Measurements from ENCODE around the gene IL27RA. TPM values are rescaled to one million over a fixed set of nuclear protein-coding genes. Genes with fewer than 3 reads are reported as not detected.

The IL27RA gene
- total RNA-seq, 2 experiments from 2014 or later = 46.5 to 48.2 TPM

GRCh38 chr19:14056741-14057356 is 25.3 kb downstream of the IL27RA start:
- ChIA-PET POLR2A (interaction anchor here (0.6 to 0.7 kb wide), 3 partner anchors 69 to 338 kb away, joined by 3 read pairs; no protein-coding TSS in a partner anchor), CTCF (interaction anchor here (1.1 to 7.0 kb wide), 5 partner anchors 8 to 177 kb away, joined by 3 to 86 read pairs (median 24); partner anchors contain the start of gene MISP3)
- Mint-ChIP-seq H3K27ac (no peak overlapping the region), H3K27me3 (peaks cover 37% of the 10 kb centered on the region), H3K9me3 (no peaks in the 10 kb centered on the region), H3K36me3 (ENCODE audit: low read depth) (peaks cover 11% of the 10 kb centered on the region), H3K4me1 (ENCODE audit: low read depth) (peaks cover 16% of the 10 kb centered on the region), H3K4me3 (no peak overlapping the region)
- no peak for DNase-seq
- no peak for ATAC-seq
- intact Hi-C loops (cut with micrococcal nuclease) = no loop called here
- TF ChIP-seq CTCF (IDR thresholded peaks at IDR 0.05) = no peak

GRCh38 chr19:14058182-14059092 is 26.9 kb downstream of the IL27RA start:
- no peaks in the 10 kb centered on the region for H3K9me3 Mint-ChIP-seq
- H3K27me3 Mint-ChIP-seq = peaks cover 37% of the 10 kb centered on the region
- no peak overlapping the region for H3K27ac Mint-ChIP-seq
- no peak for TF ChIP-seq CTCF (IDR thresholded peaks at IDR 0.05)
- no peak overlapping the region for H3K4me3 Mint-ChIP-seq
- POLR2A ChIA-PET = interaction anchor here (1.2 kb wide), 1 partner anchor 13 kb away, joined by 3 read pairs; no protein-coding TSS in a partner anchor
- ATAC-seq = no peak
- CTCF ChIA-PET = interaction anchor here (0.5 to 7.0 kb wide), 42 partner anchors 10 to 449 kb away, joined by 3 to 86 read pairs (median 4); partner anchors contain the start of genes ASF1B, DCAF15, IL27RA and MISP3
- no peaks in the 10 kb centered on the region for H3K36me3 Mint-ChIP-seq (ENCODE audit: low read depth)
- intact Hi-C loops (cut with micrococcal nuclease) = no loop called here
- no peak for DNase-seq
- peaks cover 16% of the 10 kb centered on the region for H3K4me1 Mint-ChIP-seq (ENCODE audit: low read depth)

GRCh38 chr19:14059093-14059480 is 27.5 kb downstream of the IL27RA start:
- ChIA-PET CTCF (interaction anchor here (0.5 to 7.0 kb wide), 45 partner anchors 10 to 448 kb away, joined by 3 to 86 read pairs (median 4); partner anchors contain the start of genes ASF1B, IL27RA, MISP3 and NANOS3), POLR2A (interaction anchor here (1.2 to 1.9 kb wide), 2 partner anchors 12 to 28 kb away, joined by 3 to 6 read pairs; partner anchors contain the start of gene IL27RA)
- Mint-ChIP-seq H3K4me3 (no peak overlapping the region), H3K9me3 (no peaks in the 10 kb centered on the region), H3K4me1 (ENCODE audit: low read depth) (peaks cover 16% of the 10 kb centered on the region), H3K36me3 (ENCODE audit: low read depth) (no peaks in the 10 kb centered on the region), H3K27ac (no peak overlapping the region), H3K27me3 (peaks cover 37% of the 10 kb centered on the region)
- peak; percentile 77 for ATAC-seq
- peak; percentile 77 for DNase-seq
- intact Hi-C loops (cut with micrococcal nuclease) = no loop called here
- TF ChIP-seq CTCF (IDR thresholded peaks at IDR 0.05) = peak; percentile 91

- intact Hi-C loops (cut with micrococcal nuclease) = no loop called here
- no peak overlapping the region for H3K27ac Mint-ChIP-seq
- POLR2A ChIA-PET = interaction anchor here (1.2 to 1.9 kb wide), 3 partner anchors 12 to 193 kb away, joined by 3 to 6 read pairs (median 3); partner anchors contain the start of gene IL27RA
- CTCF ChIA-PET = interaction anchor here (0.6 to 7.0 kb wide), 34 partner anchors 11 to 223 kb away, joined by 3 to 86 read pairs (median 5); partner anchors contain the start of genes ASF1B, IL27RA, MISP3 and NANOS3
- no peaks in the 10 kb centered on the region for H3K36me3 Mint-ChIP-seq (ENCODE audit: low read depth)
- peaks cover 37% of the 10 kb centered on the region for H3K27me3 Mint-ChIP-seq
- no peak overlapping the region for H3K4me3 Mint-ChIP-seq
- TF ChIP-seq CTCF (IDR thresholded peaks at IDR 0.05) = no peak
- DNase-seq (no peak), ATAC-seq (no peak)
- no peaks in the 10 kb centered on the region for H3K9me3 Mint-ChIP-seq
- peaks cover 16% of the 10 kb centered on the region for H3K4me1 Mint-ChIP-seq (ENCODE audit: low read depth)
Measured at GRCh38 chr19:14059652-14060155, 28.1 kb downstream of the IL27RA start.

All from activated CD8-positive, alpha-beta T cell treated with anti-CD3 and anti-CD28 coated beads for 36 hours (primary cell).